Thoracic aorta (tissue), 2 donors: ENCODE measurements around the gene COG6. TPM values are rescaled to one million over a fixed set of nuclear protein-coding genes. Genes with fewer than 3 reads are reported as not detected.

ENCODE experiments used
- ATAC-seq: fragments of 150-250 bp; one replicate; pipeline ENCODE4 v1.8.0; 2017; ENCODE audit warnings: low read depth; ENCODE audit not compliant: insufficient number of reproducible peaks, low FRiP score
- DNase-seq: peaks from one replicate; pipeline ENCODE4 v3.0.0-alpha.2; 2020; ENCODE audit warnings: low spot score
- H3K27ac ChIP-seq, 2 donors: fragments of 200-600 bp; sonication (generic); 1 replicate in 1 of 2; 2 replicates in 1 of 2; pipeline ENCODE4 v1.5.1; 2016; ENCODE audit warnings: mild to moderate bottlenecking in 2 of 2, moderate library complexity in 2 of 2
- H3K27me3 ChIP-seq: fragments of 200-600 bp; sonication (generic); replicated peaks from 2 replicates; pipeline ENCODE4 v1.6.0; 2016; ENCODE audit warnings: mild to moderate bottlenecking; ENCODE audit not compliant: insufficient read depth
- H3K36me3 ChIP-seq: fragments of 200-600 bp; sonication (generic); one replicate; pipeline ENCODE4 v1.5.1; 2016
- H3K4me1 ChIP-seq, 2 donors: fragments of 200-600 bp; sonication (generic); 1 replicate in 1 of 2; 2 replicates in 1 of 2; pipeline versions ENCODE4 v1.5.1 to v1.6.0; 2016; ENCODE audit warnings: low read depth in 2 of 2, mild to moderate bottlenecking in 1 of 2; ENCODE audit not compliant: control insufficient read depth in 1 of 2
- H3K4me3 ChIP-seq: fragments of 200-600 bp; sonication (generic); 2 replicates; pipeline ENCODE4 v1.5.1; 2016; ENCODE audit warnings: mild to moderate bottlenecking
- H3K9me3 ChIP-seq: fragments of 200-600 bp; sonication (generic); 2 replicates; pipeline ENCODE4 v1.5.1; 2016
- total RNA-seq, 2 donors: library from RNA; depleted of rRNA; stranded (reverse); fragments of >200 nt; gene quantifications; one replicate each; pipeline versions ENCODE4 v1.1.0 to v1.2.3, GENCODE V29; 2016
- TF ChIP-seq, protein P1 (sequence below): fragments of 200-600 bp; sonication (generic); IDR thresholded peaks from one replicate; pipeline ENCODE4 v1.5.1; 2019; ENCODE audit warnings: antibody characterized with exemption

COG6 gene
- total RNA-seq, 2 donors from 2014 or later, result 28.9 to 42.4 TPM

DNA sequence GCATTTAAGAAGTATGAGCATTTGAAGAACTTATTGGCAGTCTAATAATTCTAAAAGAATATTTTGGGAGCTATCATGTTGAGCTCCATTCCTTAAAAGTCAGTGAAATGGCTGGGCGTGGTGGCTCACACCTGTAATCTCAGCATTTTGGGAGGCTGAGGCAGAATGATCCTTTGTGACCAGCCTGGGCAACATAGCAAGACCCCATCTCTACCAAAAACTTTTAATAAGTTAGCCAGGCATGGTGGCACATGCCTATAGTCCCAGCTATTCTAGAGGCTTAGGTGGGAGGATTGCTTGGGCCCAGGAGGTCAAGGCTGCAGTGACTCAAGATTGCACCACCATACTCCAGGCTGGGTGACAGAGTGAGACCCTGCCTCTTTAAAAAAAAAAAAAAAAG lies 8.0 kb downstream of the COG6 start:
- no peak overlapping the region for H3K4me3 ChIP-seq
- H3K27me3 ChIP-seq, result no peaks in the 10 kb centered on the region
- DNase-seq (no peak), ATAC-seq (no peak)
- H3K36me3 ChIP-seq, result peaks cover 6% of the 10 kb centered on the region
- H3K4me1 ChIP-seq, result peaks cover 0 to 6% of the 10 kb centered on the region in 2 donors
- TF ChIP-seq, protein P1, sequence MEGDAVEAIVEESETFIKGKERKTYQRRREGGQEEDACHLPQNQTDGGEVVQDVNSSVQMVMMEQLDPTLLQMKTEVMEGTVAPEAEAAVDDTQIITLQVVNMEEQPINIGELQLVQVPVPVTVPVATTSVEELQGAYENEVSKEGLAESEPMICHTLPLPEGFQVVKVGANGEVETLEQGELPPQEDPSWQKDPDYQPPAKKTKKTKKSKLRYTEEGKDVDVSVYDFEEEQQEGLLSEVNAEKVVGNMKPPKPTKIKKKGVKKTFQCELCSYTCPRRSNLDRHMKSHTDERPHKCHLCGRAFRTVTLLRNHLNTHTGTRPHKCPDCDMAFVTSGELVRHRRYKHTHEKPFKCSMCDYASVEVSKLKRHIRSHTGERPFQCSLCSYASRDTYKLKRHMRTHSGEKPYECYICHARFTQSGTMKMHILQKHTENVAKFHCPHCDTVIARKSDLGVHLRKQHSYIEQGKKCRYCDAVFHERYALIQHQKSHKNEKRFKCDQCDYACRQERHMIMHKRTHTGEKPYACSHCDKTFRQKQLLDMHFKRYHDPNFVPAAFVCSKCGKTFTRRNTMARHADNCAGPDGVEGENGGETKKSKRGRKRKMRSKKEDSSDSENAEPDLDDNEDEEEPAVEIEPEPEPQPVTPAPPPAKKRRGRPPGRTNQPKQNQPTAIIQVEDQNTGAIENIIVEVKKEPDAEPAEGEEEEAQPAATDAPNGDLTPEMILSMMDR, result no peak
- H3K9me3 ChIP-seq, result no peaks in the 10 kb centered on the region
- H3K27ac ChIP-seq, result no peak overlapping the region

DNA sequence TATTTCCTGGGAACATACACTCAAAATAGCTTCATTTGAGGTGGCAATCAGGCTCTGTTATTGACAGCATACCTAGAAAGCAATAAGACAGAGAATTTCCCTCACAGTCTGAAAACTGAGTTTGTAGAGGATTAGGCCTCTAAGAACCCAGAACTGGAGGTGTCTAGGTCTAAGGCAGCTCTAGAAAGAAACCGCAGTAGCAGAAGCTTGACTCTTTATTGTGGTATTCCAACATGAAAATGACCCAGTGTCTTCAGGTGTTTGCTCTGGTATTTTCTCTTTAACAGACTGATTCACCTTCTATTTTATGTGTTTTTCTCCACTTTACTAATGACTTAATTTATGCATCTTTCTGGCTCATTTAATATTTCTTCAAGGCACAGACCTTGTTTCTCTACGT lies 8.5 kb downstream of the COG6 start:
- Histone ChIP-seq H3K27ac (no peak overlapping the region), H3K4me1 (peaks cover 0 to 2% of the 10 kb centered on the region in 2 donors), H3K36me3 (peaks cover 6% of the 10 kb centered on the region), H3K9me3 (no peaks in the 10 kb centered on the region), H3K27me3 (no peaks in the 10 kb centered on the region), H3K4me3 (no peak overlapping the region)
- TF ChIP-seq, protein P1, result no peak
- ATAC-seq (no peak), DNase-seq (no peak)

- ATAC-seq (no peak), DNase-seq (no peak)
- Histone ChIP-seq H3K27ac (no peak overlapping the region), H3K4me1 (peaks cover 6 to 7% of the 10 kb centered on the region in 2 donors), H3K27me3 (no peaks in the 10 kb centered on the region), H3K36me3 (peaks cover 6% of the 10 kb centered on the region), H3K4me3 (no peak overlapping the region), H3K9me3 (no peaks in the 10 kb centered on the region)
- TF ChIP-seq, protein P1, result no peak
Measured at GRCh38 chr13:39665763-39666162, 10.3 kb downstream of the COG6 start.

- Histone ChIP-seq H3K4me1 (peaks cover 6 to 7% of the 10 kb centered on the region in 2 donors), H3K36me3 (peaks cover 4% of the 10 kb centered on the region), H3K27me3 (no peaks in the 10 kb centered on the region), H3K27ac (no peak overlapping the region), H3K9me3 (no peaks in the 10 kb centered on the region), H3K4me3 (no peak overlapping the region)
- DNase-seq, result no peak
- TF ChIP-seq, protein P1, result no peak
- ATAC-seq, result no peak
Measured at GRCh38 chr13:39670445-39670844, 15.0 kb downstream of the COG6 start.

DNA sequence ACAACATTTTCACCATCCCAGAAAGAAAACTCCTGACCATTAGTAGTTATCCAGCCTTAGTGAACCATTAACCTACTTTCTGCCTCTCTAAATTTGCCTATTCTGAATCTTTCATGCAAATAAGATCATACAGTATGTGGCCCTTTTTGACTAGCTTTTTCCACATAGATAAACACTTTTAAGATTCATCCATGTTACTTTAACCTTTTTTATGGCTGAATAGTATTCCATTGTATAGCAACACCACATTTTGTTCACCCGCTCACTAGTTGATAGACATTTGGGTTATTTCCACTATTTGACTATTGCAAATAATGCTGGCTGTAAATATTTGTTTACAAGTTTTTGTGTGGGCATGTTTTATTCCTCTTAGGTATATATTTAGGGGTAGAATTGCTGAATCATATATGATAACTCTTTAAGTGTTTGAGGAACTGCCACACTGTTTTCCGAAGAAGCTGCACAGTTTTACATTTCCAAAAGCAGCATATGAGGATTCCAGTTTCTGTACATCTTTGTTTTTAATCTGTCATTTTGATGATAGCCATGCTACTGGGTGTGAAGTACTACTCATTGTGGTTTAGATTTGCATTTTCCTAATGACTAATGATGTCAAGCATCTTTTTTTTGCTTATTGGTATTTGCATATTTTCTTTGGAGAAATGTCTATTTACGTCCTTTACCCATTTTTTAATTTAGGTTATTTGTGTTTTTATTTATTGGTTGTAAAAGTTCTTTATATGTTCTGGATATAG lies 17.1 kb downstream of the COG6 start:
- TF ChIP-seq, protein P1, result no peak
- Histone ChIP-seq H3K36me3 (no peaks in the 10 kb centered on the region), H3K4me1 (peaks cover 6 to 7% of the 10 kb centered on the region in 2 donors), H3K27me3 (no peaks in the 10 kb centered on the region), H3K4me3 (no peak overlapping the region), H3K27ac (no peak overlapping the region), H3K9me3 (no peaks in the 10 kb centered on the region)
- DNase-seq (no peak), ATAC-seq (no peak)
